Measurements from ENCODE around the gene GPR15LG. TPM values are rescaled to one million over a fixed set of nuclear protein-coding genes. Genes with fewer than 3 reads are reported as not detected.
"Not testable (repeated sequence)": the region's sequence is repeated elsewhere in the genome, so short reads cannot be mapped to it uniquely, and the experiment has no call there.

Gene GPR15LG
- 16.6 TPM for total RNA-seq
- 18.6 TPM for polyA plus RNA-seq

GRCh38 chr10:84173501-84173929 lies at the start of gene GPR15LG:
Gene GPR15LG (plus strand): TSS chr10:84173801. CDS start chr10:84173852, 51 bp downstream.
- no peaks in the 10 kb centered on the region for H3K36me3 ChIP-seq (ENCODE audit: insufficient read depth)
- 49% methylated on average over 2 of the region's 2 CpGs for WGBS

GRCh38 chr10:84125910-84126784 lies 47.5 kb upstream of the GPR15LG start:
- not testable (repeated sequence) for H3K36me3 ChIP-seq (ENCODE audit: insufficient read depth); H3K4me3 ChIP-seq (ENCODE audit: low read depth, low read length); H3K27ac ChIP-seq (ENCODE audit: low read depth); H3K4me1 ChIP-seq (ENCODE audit: insufficient read depth); DNase-seq (ENCODE audit: extremely low spot score)
- WGBS, result 81% methylated on average over 10 of the region's 10 CpGs

More at GRCh38 chr10:84173501-84173929, at the start of gene GPR15LG:
- H3K27ac ChIP-seq (ENCODE audit: low read depth), result peak within 1 kb of the TSS; percentile 38
- DNase-seq (ENCODE audit: extremely low spot score), result peak; percentile 40
- peak within 1 kb of the TSS; percentile 7 for H3K4me3 ChIP-seq (ENCODE audit: low read depth, low read length)
- H3K4me1 ChIP-seq (ENCODE audit: insufficient read depth), result no peaks in the 10 kb centered on the region

GRCh38 chr10:84126785-84127167 lies 46.8 kb upstream of the GPR15LG start:
- H3K4me1 ChIP-seq (ENCODE audit: insufficient read depth), result no peaks in the 10 kb centered on the region
- 76% methylated on average over 1 of the region's 1 CpG for WGBS
- no peaks in the 10 kb centered on the region for H3K36me3 ChIP-seq (ENCODE audit: insufficient read depth)
- H3K4me3 ChIP-seq (ENCODE audit: low read depth, low read length), result no peak overlapping the region
- DNase-seq (ENCODE audit: extremely low spot score), result no peak
- no peak overlapping the region for H3K27ac ChIP-seq (ENCODE audit: low read depth)

- Histone ChIP-seq H3K36me3 (ENCODE audit: insufficient read depth) (no peaks in the 10 kb centered on the region), H3K4me3 (ENCODE audit: low read depth, low read length) (no peak overlapping the region), H3K4me1 (ENCODE audit: insufficient read depth) (no peaks in the 10 kb centered on the region), H3K27ac (ENCODE audit: low read depth) (no peak overlapping the region)
- 69% methylated on average over 2 of the region's 2 CpGs for WGBS
- no peak for DNase-seq (ENCODE audit: extremely low spot score)
Observed at GRCh38 chr10:84135836-84136235, 37.8 kb upstream of the GPR15LG start.

- peaks cover 1% of the 10 kb centered on the region for H3K36me3 ChIP-seq (ENCODE audit: insufficient read depth)
- no peak for DNase-seq (ENCODE audit: extremely low spot score)
- 65% methylated on average over 2 of the region's 2 CpGs for WGBS
- peaks cover 3% of the 10 kb centered on the region for H3K4me1 ChIP-seq (ENCODE audit: insufficient read depth)
- no peak overlapping the region for H3K4me3 ChIP-seq (ENCODE audit: low read depth, low read length)
- peak overlapping the region; percentile 10 for H3K27ac ChIP-seq (ENCODE audit: low read depth)
Observed at GRCh38 chr10:84137811-84138210, 35.8 kb upstream of the GPR15LG start.

GRCh38 chr10:84138478-84139125 lies 35.0 kb upstream of the GPR15LG start:
- peak overlapping the region; percentile 92 for H3K27ac ChIP-seq (ENCODE audit: low read depth)
- peaks cover 1% of the 10 kb centered on the region for H3K36me3 ChIP-seq (ENCODE audit: insufficient read depth)
- peaks cover 3% of the 10 kb centered on the region for H3K4me1 ChIP-seq (ENCODE audit: insufficient read depth)
- WGBS, result 54% methylated on average over 20 of the region's 20 CpGs
- DNase-seq (ENCODE audit: extremely low spot score), result no peak
- peak overlapping the region; percentile 47 for H3K4me3 ChIP-seq (ENCODE audit: low read depth, low read length)

- H3K36me3 ChIP-seq (ENCODE audit: insufficient read depth), result peaks cover 1% of the 10 kb centered on the region
- WGBS, result under 1% methylated on average over 61 of the region's 61 CpGs
Observed at GRCh38 chr10:84139126-84140035, 34.2 kb upstream of the GPR15LG start, which contains the start of gene GHITM. Gene GHITM (plus strand): TSS chr10:84139509. CDS start chr10:84141501, 1,992 bp downstream.

GRCh38 chr10:84140036-84140379 lies 33.6 kb upstream of the GPR15LG start:
- WGBS, result 5% methylated on average over 12 of the region's 12 CpGs
- Histone ChIP-seq H3K36me3 (ENCODE audit: insufficient read depth) (peaks cover 3% of the 10 kb centered on the region), H3K4me3 (ENCODE audit: low read depth, low read length) (peak overlapping the region; percentile 68), H3K4me1 (ENCODE audit: insufficient read depth) (peaks cover 3% of the 10 kb centered on the region), H3K27ac (ENCODE audit: low read depth) (no peak overlapping the region)
- no peak for DNase-seq (ENCODE audit: extremely low spot score)

More at GRCh38 chr10:84139126-84140035, 34.2 kb upstream of the GPR15LG start, which contains the start of gene GHITM:
- DNase-seq (ENCODE audit: extremely low spot score), result peak; percentile 99
- peak within 1 kb of the TSS; percentile 95 for H3K27ac ChIP-seq (ENCODE audit: low read depth)
- peak within 1 kb of the TSS; percentile 68 for H3K4me3 ChIP-seq (ENCODE audit: low read depth, low read length)
- H3K4me1 ChIP-seq (ENCODE audit: insufficient read depth), result peaks cover 3% of the 10 kb centered on the region

- no peak for DNase-seq (ENCODE audit: extremely low spot score)
- Histone ChIP-seq H3K4me1 (ENCODE audit: insufficient read depth) (no peaks in the 10 kb centered on the region), H3K4me3 (ENCODE audit: low read depth, low read length) (no peak overlapping the region), H3K36me3 (ENCODE audit: insufficient read depth) (peaks cover 17% of the 10 kb centered on the region), H3K27ac (ENCODE audit: low read depth) (no peak overlapping the region)
Observed at GRCh38 chr10:84147347-84147746, 26.3 kb upstream of the GPR15LG start.

- DNase-seq (ENCODE audit: extremely low spot score); H3K27ac ChIP-seq (ENCODE audit: low read depth); H3K4me1 ChIP-seq (ENCODE audit: insufficient read depth); H3K4me3 ChIP-seq (ENCODE audit: low read depth, low read length): not testable (repeated sequence)
- 80% methylated on average over 9 of the region's 9 CpGs for WGBS
- H3K36me3 ChIP-seq (ENCODE audit: insufficient read depth), result peaks cover 17% of the 10 kb centered on the region
Observed at GRCh38 chr10:84148006-84148597, 25.5 kb upstream of the GPR15LG start.

- Histone ChIP-seq H3K4me3 (ENCODE audit: low read depth, low read length) (no peak overlapping the region), H3K4me1 (ENCODE audit: insufficient read depth) (no peaks in the 10 kb centered on the region), H3K27ac (ENCODE audit: low read depth) (no peak overlapping the region), H3K36me3 (ENCODE audit: insufficient read depth) (peaks cover 15% of the 10 kb centered on the region)
- WGBS, result 95% methylated on average over 2 of the region's 2 CpGs
- no peak for DNase-seq (ENCODE audit: extremely low spot score)
Observed at GRCh38 chr10:84149854-84150253, 23.7 kb upstream of the GPR15LG start.

- Histone ChIP-seq H3K36me3 (ENCODE audit: insufficient read depth) (peaks cover 8% of the 10 kb centered on the region), H3K4me1 (ENCODE audit: insufficient read depth) (no peaks in the 10 kb centered on the region), H3K27ac (ENCODE audit: low read depth) (no peak overlapping the region), H3K4me3 (ENCODE audit: low read depth, low read length) (no peak overlapping the region)
- no peak for DNase-seq (ENCODE audit: extremely low spot score)
Observed at GRCh38 chr10:84152769-84153168, 20.8 kb upstream of the GPR15LG start.

- Histone ChIP-seq H3K4me1 (ENCODE audit: insufficient read depth) (no peaks in the 10 kb centered on the region), H3K4me3 (ENCODE audit: low read depth, low read length) (no peak overlapping the region), H3K36me3 (ENCODE audit: insufficient read depth) (peaks cover 4% of the 10 kb centered on the region), H3K27ac (ENCODE audit: low read depth) (no peak overlapping the region)
- WGBS, result 88% methylated on average over 4 of the region's 4 CpGs
- no peak for DNase-seq (ENCODE audit: extremely low spot score)
Observed at GRCh38 chr10:84155521-84155920, 18.1 kb upstream of the GPR15LG start.

All from urinary bladder (tissue), 4 donors.